ENCODE measurements around the gene DCLRE1A.
"Not testable (repeated sequence)": the region's sequence is repeated elsewhere in the genome, so short reads cannot be mapped to it uniquely, and the experiment has no call there.

The DCLRE1A gene

GRCh38 chr10:113857210-113857609 lies 3.3 kb upstream of the DCLRE1A start:
- DNase-seq, result no peak

GRCh38 chr10:113856563-113856962 lies 2.7 kb upstream of the DCLRE1A start:
- no peak for DNase-seq

- DNase-seq, result peak; percentile 8 to 66
Observed at GRCh38 chr10:113854761-113855588, 1.1 kb upstream of the DCLRE1A start.

- no peak for DNase-seq
Observed at GRCh38 chr10:113853578-113854012, 287 bp downstream of the DCLRE1A start.

GRCh38 chr10:113849946-113850345 lies 3.9 kb downstream of the DCLRE1A start:
- no peak for DNase-seq

GRCh38 chr10:113849140-113849803 lies 4.6 kb downstream of the DCLRE1A start:
- no peak for DNase-seq

GRCh38 chr10:113846036-113846435 lies 7.8 kb downstream of the DCLRE1A start:
- DNase-seq, result no peak

- no peak for DNase-seq
Observed at GRCh38 chr10:113843972-113844485, 9.9 kb downstream of the DCLRE1A start.

- DNase-seq, result no peak
Observed at GRCh38 chr10:113842171-113842570, 11.7 kb downstream of the DCLRE1A start.

GRCh38 chr10:113828567-113828966 lies 25.3 kb downstream of the DCLRE1A start:
- DNase-seq, result not testable (repeated sequence)

GRCh38 chr10:113825791-113826190 lies 28.1 kb downstream of the DCLRE1A start:
- no peak for DNase-seq

GRCh38 chr10:113823389-113823788 lies 30.5 kb downstream of the DCLRE1A start:
- no peak for DNase-seq

- DNase-seq, result no peak
Observed at GRCh38 chr10:113822174-113822573, 31.7 kb downstream of the DCLRE1A start.

GRCh38 chr10:113821306-113821705 lies 32.6 kb downstream of the DCLRE1A start:
- not testable (repeated sequence) for DNase-seq

- no peak for DNase-seq
Observed at GRCh38 chr10:113820507-113820906, 33.4 kb downstream of the DCLRE1A start.

GRCh38 chr10:113819989-113820388 lies 33.9 kb downstream of the DCLRE1A start:
- DNase-seq, result no peak

GRCh38 chr10:113814700-113815099 lies 39.2 kb downstream of the DCLRE1A start:
- DNase-seq, result not testable (repeated sequence)

GRCh38 chr10:113808168-113808567 lies 45.7 kb downstream of the DCLRE1A start:
- DNase-seq, result no peak

- no peak for DNase-seq
Observed at GRCh38 chr10:113806503-113806902, 47.4 kb downstream of the DCLRE1A start.

GRCh38 chr10:113802997-113803396 lies 50.9 kb downstream of the DCLRE1A start:
- no peak for DNase-seq

- DNase-seq, result no peak
Observed at GRCh38 chr10:113801569-113801968, 52.3 kb downstream of the DCLRE1A start.

GRCh38 chr10:113791691-113792090 lies 62.2 kb downstream of the DCLRE1A start:
- DNase-seq, result no peak

GRCh38 chr10:113788604-113789083 lies 65.2 kb downstream of the DCLRE1A start:
- peak; percentile 7 to 77 for DNase-seq

All from NCI-H446 (cell line).